HepG2 (cell line): ENCODE data around the gene BRIP1. TPM values are rescaled to one million over a fixed set of nuclear protein-coding genes. Genes with fewer than 3 reads are reported as not detected.

Experiments
- ATAC-seq: fragments of 200-7000 bp; cut with Tn5 transposase; 3 replicates; pipeline ENCODE4 v1.9.1; 2020; ENCODE audit warnings: mild to moderate bottlenecking, moderate library complexity
- BruUV-seq: library from RNA; stranded (reverse); fragments of 400-500 nt; replicated peaks from 2 replicates; lab custom pipeline; 2021; lab: Mats Ljungman, UMichigan
- CTCF ChIA-PET: fragments of 300-600 bp; formaldehyde crosslinking; extraction: SDS; loops from one replicate; lab custom pipeline; 2021; ENCODE audit warnings: low total read pairs, inconsistent platforms, low intra/inter-chr PET ratio; lab: Yijun Ruan, JAX
- POLR2A ChIA-PET: fragments of 350-600 bp; sonication (Branson Sonifier 250); formaldehyde crosslinking; loops from one replicate; lab custom pipeline; 2020; ENCODE audit warnings: antibody characterized with exemption, inconsistent platforms; lab: Yijun Ruan, JAX
- DNase-seq: peaks from one replicate; pipeline ENCODE4 v3.0.0-alpha.2; 2015; ENCODE audit warnings: low spot score
- FAIRE-seq: peaks from 3 replicates; lab custom pipeline; 2011; peaks lifted over from hg19 to GRCh38; lab: Jason Lieb, UNC
- H2AFZ ChIP-seq: one replicate; pipeline ENCODE4 v1.6.1; 2011; ENCODE audit warnings: low read length, inconsistent platforms
- H3K27ac ChIP-seq: fragments of 300-600 bp; 3 replicates; pipeline ENCODE4 v1.8.0; 2011; ENCODE audit warnings: mixed run types, mild to moderate bottlenecking, mixed read lengths, low read length, inconsistent platforms; ENCODE audit not compliant: insufficient read depth; ENCODE audit errors: extremely low read length
- H3K27me3 ChIP-seq, 2 experiments: fragments of 200-600 bp in 1 of 2; 2 replicates in 1 of 2; 3 replicates in 1 of 2; pipeline versions ENCODE4 v1.6.0 to v1.8.0; 2011; ENCODE audit warnings: low read length in 2 of 2, mild to moderate bottlenecking in 2 of 2, moderate library complexity in 2 of 2, inconsistent platforms in 1 of 2; ENCODE audit not compliant: insufficient read depth in 2 of 2, control insufficient read depth in 1 of 2
- H3K36me3 ChIP-seq, 2 experiments: fragments of 200-600 bp in 1 of 2; replicated peaks in 1 of 2; 2 replicates in 1 of 2; 3 replicates in 1 of 2; pipeline versions ENCODE4 v1.5.1 to v1.8.0; 2011; ENCODE audit warnings: low read length in 2 of 2, inconsistent platforms in 1 of 2; ENCODE audit not compliant: insufficient read depth in 2 of 2, control insufficient read depth in 1 of 2
- H3K4me1 ChIP-seq: 2 replicates; pipeline ENCODE4 v1.5.1; 2012; ENCODE audit warnings: low read length, inconsistent platforms; ENCODE audit not compliant: insufficient read depth
- H3K4me2 ChIP-seq: 2 replicates; pipeline ENCODE4 v1.6.0; 2011; ENCODE audit warnings: low read depth, low read length, inconsistent platforms
- H3K4me3 ChIP-seq, 3 experiments: fragments of 200-600 bp in 1 of 3; sonication (generic), shearing (Covaris generic) in 1 of 3; replicated peaks in 1 of 3; 2 replicates each; pipeline ENCODE4 v1.5.1; 2011 to 2016; ENCODE audit warnings: low read length in 3 of 3, inconsistent platforms in 2 of 3, low read depth in 2 of 3, mild to moderate bottlenecking in 2 of 3, control low read depth in 1 of 3, mixed read lengths in 1 of 3; ENCODE audit not compliant: insufficient read depth in 1 of 3
- H3K79me2 ChIP-seq: one replicate; pipeline ENCODE4 v1.6.1; 2011; ENCODE audit warnings: low read length, inconsistent platforms; ENCODE audit not compliant: insufficient read depth
- H3K9ac ChIP-seq: 2 replicates; pipeline ENCODE4 v1.6.0; 2011; ENCODE audit warnings: mild to moderate bottlenecking, low read depth, low read length, inconsistent platforms; ENCODE audit not compliant: insufficient read depth
- H3K9me3 ChIP-seq: 2 replicates; pipeline ENCODE4 v1.5.1; 2012; ENCODE audit warnings: mild to moderate bottlenecking, low read length
- H4K20me1 ChIP-seq: 2 replicates; pipeline ENCODE4 v1.6.0; 2011; ENCODE audit warnings: inconsistent platforms, mild to moderate bottlenecking, low read length, moderate library complexity; ENCODE audit not compliant: insufficient read depth
- GABPB1 ChIP-seq: IDR thresholded peaks from 2 replicates; pipeline ENCODE4 v1.6.1; 2016; ENCODE audit warnings: mild to moderate bottlenecking, missing genetic modification reagents, moderate library complexity, missing compliant biosample characterization
- GTF2F1 ChIP-seq: fragments of 150-350 bp; IDR thresholded peaks from 2 replicates; pipeline ENCODE4 v1.6.1; 2014; ENCODE audit warnings: low read length
- ISL2 ChIP-seq: sonication (generic); formaldehyde crosslinking; IDR thresholded peaks from 2 replicates; pipeline ENCODE4 v1.5.0; 2020; ENCODE audit warnings: missing genetic modification reagents
- KLF13 ChIP-seq: sonication (generic); formaldehyde crosslinking; IDR thresholded peaks from 2 replicates; pipeline ENCODE4 v1.4.0; 2020; ENCODE audit warnings: mild to moderate bottlenecking, missing genetic modification reagents
- NFAT5 ChIP-seq: sonication (generic); formaldehyde crosslinking; IDR thresholded peaks from 2 replicates; pipeline ENCODE4 v1.4.0; 2020; ENCODE audit warnings: missing genetic modification reagents
- THYN1 ChIP-seq: sonication (generic); formaldehyde crosslinking; IDR thresholded peaks from 2 replicates; pipeline ENCODE4 v1.8.1; 2023; ENCODE audit warnings: low read depth, mild to moderate bottlenecking, moderate library complexity, missing genetic modification reagents, borderline replicate concordance
- U2AF1 ChIP-seq: fragments of 200-400 bp; formaldehyde crosslinking; optimal IDR thresholded peaks from 2 replicates; pipeline ENCODE3; 2017; ENCODE audit warnings: mild to moderate bottlenecking, low read depth, low read length
- XRCC5 ChIP-seq: fragments of 200-400 bp; formaldehyde crosslinking; optimal IDR thresholded peaks from 2 replicates; pipeline ENCODE3; 2017; ENCODE audit warnings: mild to moderate bottlenecking, low read length
- ZBTB7B ChIP-seq: sonication (generic); formaldehyde crosslinking; IDR thresholded peaks from 2 replicates; pipeline ENCODE4 v1.4.0; 2020; ENCODE audit warnings: missing genetic modification reagents
- ZNF121 ChIP-seq: sonication (generic); formaldehyde crosslinking; IDR thresholded peaks from 2 replicates; pipeline ENCODE4 v1.5.0; 2020; ENCODE audit warnings: mild to moderate bottlenecking, missing genetic modification reagents
- ZNF510 ChIP-seq: sonication (generic); formaldehyde crosslinking; IDR thresholded peaks from 2 replicates; pipeline ENCODE4 v1.4.0; 2020; ENCODE audit warnings: low read depth, mild to moderate bottlenecking, missing genetic modification reagents
- ZNF788 ChIP-seq: sonication (generic); formaldehyde crosslinking; IDR thresholded peaks from 2 replicates; pipeline ENCODE4 v1.5.0; 2020; ENCODE audit warnings: mild to moderate bottlenecking, missing genetic modification reagents, borderline replicate concordance
- in situ Hi-C: cut with HindIII; loops from 2 replicates; pipeline ENCODE4 v1.10.0; 2017; ENCODE audit warnings: low pct_unique_long_range_greater_than_20kb; ENCODE audit not compliant: extremely low pct_ligation_motif_present
- intact Hi-C: fragments of 100-400 bp; cut with micrococcal nuclease; formaldehyde crosslinking; loops from one replicate; pipeline ENCODE4 v1.10.0; 2022; ENCODE audit not compliant: unreplicated experiment
- polyA plus RNA-seq, 8 experiments: library from polyadenylated mRNA; depleted of rRNA in 3 of 8; stranded (reverse) in 7 of 8; unstranded in 1 of 8; fragments of >200 nt; fragmentation: Illumina TruSeq in 4 of 8; extraction: Trizol in 4 of 8; gene quantifications; 2 replicates each; pipeline versions ENCODE4 v1.2.1 to v1.2.3, GENCODE V29; 2011 to 2016; ENCODE audit warnings: low read depth in 4 of 8, missing spikeins in 1 of 8, mixed read lengths in 1 of 8; ENCODE audit not compliant: insufficient read depth in 1 of 8
- total RNA-seq, 5 experiments: library from RNA; depleted of rRNA; stranded (reverse); fragments of >200 nt; fragmentation: Illumina TruSeq; extraction: Trizol; gene quantifications; 2 replicates each; pipeline ENCODE4 v1.2.3, GENCODE V29; 2016; ENCODE audit warnings: low read depth in 1 of 5
- TF ChIP-seq, protein P1 (sequence below): sonication (generic); formaldehyde crosslinking; IDR thresholded peaks from 2 replicates; pipeline ENCODE4 v1.4.0; 2020; ENCODE audit warnings: mild to moderate bottlenecking, missing genetic modification reagents
- TF ChIP-seq, protein P2 (sequence below): sonication (generic); formaldehyde crosslinking; conservative IDR thresholded peaks from 2 replicates; pipeline ENCODE4 v1.4.0; 2020; ENCODE audit warnings: mild to moderate bottlenecking, missing genetic modification reagents, moderate library complexity

Gene BRIP1
- total and polyA plus RNA-seq, 2 of the 13 experiments (the other 11 are each of a cell fraction or from before 2014, with no cell fraction given): 3.8 to 27.7 TPM

DNA sequence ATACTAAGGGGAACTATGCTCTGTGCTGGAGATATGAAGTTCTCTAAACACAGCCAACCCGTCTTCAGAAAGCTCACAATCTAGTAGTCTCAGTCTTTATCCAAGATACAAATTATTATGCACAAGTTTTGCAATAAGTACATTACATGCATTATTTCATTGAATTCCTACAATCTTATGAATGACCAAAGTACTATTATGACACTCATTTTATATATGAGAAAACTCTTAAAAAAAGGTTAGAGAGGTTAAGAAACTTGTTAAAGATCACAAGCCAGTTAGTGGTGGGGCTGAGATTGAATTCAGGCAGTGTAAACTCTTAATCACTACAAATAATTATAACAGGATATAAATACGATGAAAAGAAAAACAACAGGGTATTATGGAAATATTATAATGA lies 4.7 kb upstream of the BRIP1 start (continued):
- TF ChIP-seq ZNF510 (no peak), KLF13 (CRISPR knock-in tag) (no peak), ZNF121 (CRISPR knock-in tag) (no peak), ZBTB7B (no peak), GABPB1 (CRISPR knock-in tag) (no peak)
- TF ChIP-seq, protein P1, sequence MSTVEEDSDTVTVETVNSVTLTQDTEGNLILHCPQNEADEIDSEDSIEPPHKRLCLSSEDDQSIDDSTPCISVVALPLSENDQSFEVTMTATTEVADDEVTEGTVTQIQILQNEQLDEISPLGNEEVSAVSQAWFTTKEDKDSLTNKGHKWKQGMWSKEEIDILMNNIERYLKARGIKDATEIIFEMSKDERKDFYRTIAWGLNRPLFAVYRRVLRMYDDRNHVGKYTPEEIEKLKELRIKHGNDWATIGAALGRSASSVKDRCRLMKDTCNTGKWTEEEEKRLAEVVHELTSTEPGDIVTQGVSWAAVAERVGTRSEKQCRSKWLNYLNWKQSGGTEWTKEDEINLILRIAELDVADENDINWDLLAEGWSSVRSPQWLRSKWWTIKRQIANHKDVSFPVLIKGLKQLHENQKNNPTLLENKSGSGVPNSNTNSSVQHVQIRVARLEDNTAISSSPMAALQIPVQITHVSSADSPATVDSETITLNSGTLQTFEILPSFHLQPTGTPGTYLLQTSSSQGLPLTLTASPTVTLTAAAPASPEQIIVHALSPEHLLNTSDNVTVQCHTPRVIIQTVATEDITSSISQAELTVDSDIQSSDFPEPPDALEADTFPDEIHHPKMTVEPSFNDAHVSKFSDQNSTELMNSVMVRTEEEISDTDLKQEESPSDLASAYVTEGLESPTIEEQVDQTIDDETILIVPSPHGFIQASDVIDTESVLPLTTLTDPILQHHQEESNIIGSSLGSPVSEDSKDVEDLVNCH (CRISPR knock-in tag): no peak
- TF ChIP-seq, protein P2, sequence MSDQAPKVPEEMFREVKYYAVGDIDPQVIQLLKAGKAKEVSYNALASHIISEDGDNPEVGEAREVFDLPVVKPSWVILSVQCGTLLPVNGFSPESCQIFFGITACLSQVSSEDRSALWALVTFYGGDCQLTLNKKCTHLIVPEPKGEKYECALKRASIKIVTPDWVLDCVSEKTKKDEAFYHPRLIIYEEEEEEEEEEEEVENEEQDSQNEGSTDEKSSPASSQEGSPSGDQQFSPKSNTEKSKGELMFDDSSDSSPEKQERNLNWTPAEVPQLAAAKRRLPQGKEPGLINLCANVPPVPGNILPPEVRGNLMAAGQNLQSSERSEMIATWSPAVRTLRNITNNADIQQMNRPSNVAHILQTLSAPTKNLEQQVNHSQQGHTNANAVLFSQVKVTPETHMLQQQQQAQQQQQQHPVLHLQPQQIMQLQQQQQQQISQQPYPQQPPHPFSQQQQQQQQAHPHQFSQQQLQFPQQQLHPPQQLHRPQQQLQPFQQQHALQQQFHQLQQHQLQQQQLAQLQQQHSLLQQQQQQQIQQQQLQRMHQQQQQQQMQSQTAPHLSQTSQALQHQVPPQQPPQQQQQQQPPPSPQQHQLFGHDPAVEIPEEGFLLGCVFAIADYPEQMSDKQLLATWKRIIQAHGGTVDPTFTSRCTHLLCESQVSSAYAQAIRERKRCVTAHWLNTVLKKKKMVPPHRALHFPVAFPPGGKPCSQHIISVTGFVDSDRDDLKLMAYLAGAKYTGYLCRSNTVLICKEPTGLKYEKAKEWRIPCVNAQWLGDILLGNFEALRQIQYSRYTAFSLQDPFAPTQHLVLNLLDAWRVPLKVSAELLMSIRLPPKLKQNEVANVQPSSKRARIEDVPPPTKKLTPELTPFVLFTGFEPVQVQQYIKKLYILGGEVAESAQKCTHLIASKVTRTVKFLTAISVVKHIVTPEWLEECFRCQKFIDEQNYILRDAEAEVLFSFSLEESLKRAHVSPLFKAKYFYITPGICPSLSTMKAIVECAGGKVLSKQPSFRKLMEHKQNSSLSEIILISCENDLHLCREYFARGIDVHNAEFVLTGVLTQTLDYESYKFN (CRISPR knock-in tag): no peak

- intact Hi-C loops (no loop called here), in situ Hi-C loops (no loop called here)
- CTCF ChIA-PET: no interaction called here
- H3K9ac ChIP-seq: no peak overlapping the region
- no peak overlapping the region for H2AFZ ChIP-seq
- H3K27me3 ChIP-seq: no peaks in the 10 kb centered on the region; a peak in 1 of 5 replicates
- H3K36me3 ChIP-seq: peaks cover 5 to 40% of the 10 kb centered on the region in 2 experiments
- no peak overlapping the region for H3K27ac ChIP-seq
- ATAC-seq: no peak
- no peaks in the 10 kb centered on the region for H3K9me3 ChIP-seq
- no peak for FAIRE-seq
- H3K4me3 ChIP-seq: no peak overlapping the region
- H4K20me1 ChIP-seq: no peaks in the 10 kb centered on the region
- POLR2A ChIA-PET: interaction anchor here (0.6 kb wide), 1 partner anchor 494 kb away, joined by 4 read pairs; no protein-coding TSS in a partner anchor
- peaks cover 11% of the 10 kb centered on the region for H3K4me1 ChIP-seq
- BruUV-seq: no TSS peak
- peaks cover 11% of the 10 kb centered on the region for H3K79me2 ChIP-seq
- DNase-seq: no peak
- no peak overlapping the region for H3K4me2 ChIP-seq
- TF ChIP-seq U2AF1 (no peak), NFAT5 (CRISPR knock-in tag) (no peak), ZNF788 (CRISPR knock-in tag) (no peak), XRCC5 (no peak), THYN1 (CRISPR knock-in tag) (no peak), ISL2 (CRISPR knock-in tag) (no peak), GTF2F1 (no peak)
Observed at GRCh38 chr17:61867033-61867432, 3.7 kb upstream of the BRIP1 start.
